ENCODE data around the gene IFIT5.
"Not testable (repeated sequence)": the region's sequence is repeated elsewhere in the genome, so short reads cannot be mapped to it uniquely, and the experiment has no call there.

IFIT5 gene

GRCh38 chr10:89440226-89441009 is 26.1 kb downstream of the IFIT5 start:
- peak; percentile 24 for DNase-seq

GRCh38 chr10:89442289-89442688 is 27.9 kb downstream of the IFIT5 start:
- DNase-seq = no peak

- not testable (repeated sequence) for DNase-seq
These were observed 30.5 kb downstream of the IFIT5 start for GRCh38 chr10:89444819-89445218.

- DNase-seq = no peak
These were observed 36.5 kb downstream of the IFIT5 start for GRCh38 chr10:89450901-89451300.

- no peak for DNase-seq
These were observed 37.8 kb downstream of the IFIT5 start for GRCh38 chr10:89452193-89452592.

- DNase-seq = no peak
These were observed 40.4 kb downstream of the IFIT5 start for GRCh38 chr10:89454561-89455347.

GRCh38 chr10:89458291-89458690 is 43.9 kb downstream of the IFIT5 start:
- no peak for DNase-seq

- DNase-seq = no peak
These were observed 44.4 kb downstream of the IFIT5 start for GRCh38 chr10:89458784-89459183.

GRCh38 chr10:89463846-89464537 is 49.6 kb downstream of the IFIT5 start:
- no peak for DNase-seq

- DNase-seq = no peak
These were observed 50.8 kb downstream of the IFIT5 start for GRCh38 chr10:89465196-89465595.

GRCh38 chr10:89466599-89467035 is 52.2 kb downstream of the IFIT5 start:
- DNase-seq = peak; percentile 65

GRCh38 chr10:89468191-89468965 is 54.0 kb downstream of the IFIT5 start:
- peak; percentile 51 for DNase-seq

- DNase-seq = no peak
These were observed 55.1 kb downstream of the IFIT5 start for GRCh38 chr10:89469517-89469916.
